ENCODE data around the gene BRSK1.

The BRSK1 gene

GRCh38 chr19:55348317-55349034 lies 64.7 kb downstream of the BRSK1 start:
- Histone ChIP-seq H3K4me1 (ENCODE audit: insufficient read depth, low read length, poor library complexity, severe bottlenecking) (no peaks in the 10 kb centered on the region), H3K9me3 (ENCODE audit: insufficient read depth, low read depth, low read length) (no peaks in the 10 kb centered on the region), H3F3A (ENCODE audit: low read depth) (no peaks in the 10 kb centered on the region), H3K4me3 (ENCODE audit: low read length, poor library complexity, severe bottlenecking) (no peak overlapping the region), H3K9ac (ENCODE audit: low read depth, low read length, poor library complexity, severe bottlenecking) (no peak overlapping the region), H3K4me2 (ENCODE audit: low read depth, low read length, poor library complexity, severe bottlenecking) (no peak overlapping the region), H3K9me2 (replicated peaks; ENCODE audit: low read depth, low read length) (no peaks in the 10 kb centered on the region), H3K27me3 (ENCODE audit: insufficient read depth, low read length, poor library complexity, severe bottlenecking) (no peaks in the 10 kb centered on the region), H4K20me1 (ENCODE audit: insufficient read depth, low read length, poor library complexity, severe bottlenecking) (no peaks in the 10 kb centered on the region), H3K79me2 (ENCODE audit: insufficient read depth, low read length) (no peaks in the 10 kb centered on the region), H2AFZ (ENCODE audit: low read length) (no peak overlapping the region), H3K36me3 (ENCODE audit: insufficient read depth, low read length) (no peaks in the 10 kb centered on the region)
- TF ChIP-seq EZH2phosphoT487 (IDR thresholded peaks at IDR 0.05; ENCODE audit: borderline replicate concordance) (no peak), CTCF (conservative IDR thresholded peaks at IDR 0.05; ENCODE audit: low read length) (no peak)

GRCh38 chr19:55350620-55351315 lies 67.0 kb downstream of the BRSK1 start:
- Histone ChIP-seq H3K9me3 (ENCODE audit: insufficient read depth, low read depth, low read length) (no peaks in the 10 kb centered on the region), H3K79me2 (ENCODE audit: insufficient read depth, low read length) (no peaks in the 10 kb centered on the region), H3K9me2 (replicated peaks; ENCODE audit: low read depth, low read length) (no peaks in the 10 kb centered on the region), H3F3A (ENCODE audit: low read depth) (no peaks in the 10 kb centered on the region), H3K27me3 (ENCODE audit: insufficient read depth, low read length, poor library complexity, severe bottlenecking) (no peaks in the 10 kb centered on the region), H3K4me1 (ENCODE audit: insufficient read depth, low read length, poor library complexity, severe bottlenecking) (no peaks in the 10 kb centered on the region), H3K4me2 (ENCODE audit: low read depth, low read length, poor library complexity, severe bottlenecking) (no peak overlapping the region), H3K9ac (ENCODE audit: low read depth, low read length, poor library complexity, severe bottlenecking) (no peak overlapping the region), H3K4me3 (ENCODE audit: low read length, poor library complexity, severe bottlenecking) (no peak overlapping the region), H3K36me3 (ENCODE audit: insufficient read depth, low read length) (no peaks in the 10 kb centered on the region), H4K20me1 (ENCODE audit: insufficient read depth, low read length, poor library complexity, severe bottlenecking) (no peaks in the 10 kb centered on the region), H2AFZ (ENCODE audit: low read length) (no peak overlapping the region)
- TF ChIP-seq EZH2phosphoT487 (IDR thresholded peaks at IDR 0.05; ENCODE audit: borderline replicate concordance) (no peak), CTCF (conservative IDR thresholded peaks at IDR 0.05; ENCODE audit: low read length) (no peak)

GRCh38 chr19:55352040-55352439 lies 68.2 kb downstream of the BRSK1 start:
- TF ChIP-seq EZH2phosphoT487 (IDR thresholded peaks at IDR 0.05; ENCODE audit: borderline replicate concordance), result no peak
- no peak for TF ChIP-seq CTCF (conservative IDR thresholded peaks at IDR 0.05; ENCODE audit: low read length)
- H3K4me1 ChIP-seq (ENCODE audit: insufficient read depth, low read length, poor library complexity, severe bottlenecking), result no peaks in the 10 kb centered on the region
- no peak overlapping the region for H2AFZ ChIP-seq (ENCODE audit: low read length)
- no peaks in the 10 kb centered on the region for H3F3A ChIP-seq (ENCODE audit: low read depth)
- H3K4me3 ChIP-seq (ENCODE audit: low read length, poor library complexity, severe bottlenecking), result no peak overlapping the region
- no peak overlapping the region for H3K4me2 ChIP-seq (ENCODE audit: low read depth, low read length, poor library complexity, severe bottlenecking)
- no peaks in the 10 kb centered on the region for H3K79me2 ChIP-seq (ENCODE audit: insufficient read depth, low read length)
- no peaks in the 10 kb centered on the region for H3K27me3 ChIP-seq (ENCODE audit: insufficient read depth, low read length, poor library complexity, severe bottlenecking)
- H4K20me1 ChIP-seq (ENCODE audit: insufficient read depth, low read length, poor library complexity, severe bottlenecking), result no peaks in the 10 kb centered on the region
- H3K36me3 ChIP-seq (ENCODE audit: insufficient read depth, low read length), result no peaks in the 10 kb centered on the region
- H3K9ac ChIP-seq (ENCODE audit: low read depth, low read length, poor library complexity, severe bottlenecking), result no peak overlapping the region
- no peaks in the 10 kb centered on the region for H3K9me3 ChIP-seq (ENCODE audit: insufficient read depth, low read depth, low read length)
- no peaks in the 10 kb centered on the region for H3K9me2 ChIP-seq (replicated peaks; ENCODE audit: low read depth, low read length)
